HFFc6 (cell line): ENCODE data around the gene TTLL13. TPM values are rescaled to one million over a fixed set of nuclear protein-coding genes. Genes with fewer than 3 reads are reported as not detected.

Experiments
- DNase-seq: peaks from one replicate; pipeline ENCODE4 v3.0.0-alpha.2; 2018
- H3K27ac Mint-ChIP-seq: 2 replicates; pipeline ENCODE4 v1.8.0; 2020; ENCODE audit warnings: mild to moderate bottlenecking, mixed read lengths
- H3K27me3 Mint-ChIP-seq: 2 replicates; pipeline ENCODE4 v1.8.0; 2021; ENCODE audit warnings: mild to moderate bottlenecking, moderate library complexity, mixed read lengths; ENCODE audit not compliant: insufficient read depth
- H3K36me3 Mint-ChIP-seq: 2 replicates; pipeline ENCODE4 v1.8.0; 2021; ENCODE audit warnings: low read depth, mixed read lengths
- H3K4me1 Mint-ChIP-seq: 2 replicates; pipeline ENCODE4 v1.8.0; 2020; ENCODE audit warnings: low read depth, mixed read lengths
- H3K4me3 Mint-ChIP-seq: 2 replicates; pipeline ENCODE4 v1.8.0; 2020; ENCODE audit warnings: mild to moderate bottlenecking, moderate library complexity, mixed read lengths
- H3K9me3 Mint-ChIP-seq: 2 replicates; pipeline ENCODE4 v1.8.0; 2020; ENCODE audit warnings: mild to moderate bottlenecking, mixed read lengths
- CTCF ChIP-seq: fragments of 200-600 bp; sonication (generic); IDR thresholded peaks from 2 replicates; pipeline ENCODE4 v1.5.0; 2021; ENCODE audit warnings: antibody characterized with exemption, mild to moderate bottlenecking
- total RNA-seq, 6 experiments: library from RNA; stranded (reverse); fragmentation: NEBNext Ultra II Directional; extraction: Animal tissue kit (Norgen Biotek cat#: 25700); gene quantifications; 2 replicates in 1 of 6; 3 replicates in 5 of 6; pipeline ENCODE4 v1.2.3, GENCODE V29; 2021

The TTLL13 gene
- total RNA-seq, 6 experiments from 2014 or later, result 0.07 to 0.14 TPM; not detected in 4

GRCh38 chr15:90208356-90208755 lies 41.0 kb upstream of the TTLL13 start:
- no peak for TF ChIP-seq CTCF
- DNase-seq, result no peak
- H3K9me3 Mint-ChIP-seq, result no peaks in the 10 kb centered on the region
- no peaks in the 10 kb centered on the region; the same call in 1 of the 2 replicates for H3K27me3 Mint-ChIP-seq
- H3K4me1 Mint-ChIP-seq, result peaks cover 11% of the 10 kb centered on the region
- H3K36me3 Mint-ChIP-seq, result no peaks in the 10 kb centered on the region; the same call in 1 of the 2 replicates
- no peak overlapping the region for H3K4me3 Mint-ChIP-seq
- H3K27ac Mint-ChIP-seq, result no peak overlapping the region

GRCh38 chr15:90209591-90209990 lies 39.8 kb upstream of the TTLL13 start:
- no peak overlapping the region for H3K27ac Mint-ChIP-seq
- peaks cover 11% of the 10 kb centered on the region for H3K4me1 Mint-ChIP-seq
- H3K9me3 Mint-ChIP-seq, result no peaks in the 10 kb centered on the region
- H3K4me3 Mint-ChIP-seq, result no peak overlapping the region
- no peaks in the 10 kb centered on the region; the same call in 1 of the 2 replicates for H3K36me3 Mint-ChIP-seq
- TF ChIP-seq CTCF, result no peak
- DNase-seq, result no peak
- no peaks in the 10 kb centered on the region; the same call in 1 of the 2 replicates for H3K27me3 Mint-ChIP-seq

- no peak overlapping the region for H3K4me3 Mint-ChIP-seq
- H3K9me3 Mint-ChIP-seq, result no peaks in the 10 kb centered on the region
- no peak for TF ChIP-seq CTCF
- no peaks in the 10 kb centered on the region; the same call in 1 of the 2 replicates for H3K27me3 Mint-ChIP-seq
- no peak for DNase-seq
- H3K27ac Mint-ChIP-seq, result no peak overlapping the region
- H3K4me1 Mint-ChIP-seq, result peaks cover 11% of the 10 kb centered on the region
- H3K36me3 Mint-ChIP-seq, result no peaks in the 10 kb centered on the region; the same call in 1 of the 2 replicates
Measured at GRCh38 chr15:90210593-90210992, 38.8 kb upstream of the TTLL13 start.

GRCh38 chr15:90211009-90211408 lies 38.3 kb upstream of the TTLL13 start:
- no peaks in the 10 kb centered on the region for H3K9me3 Mint-ChIP-seq
- no peak for DNase-seq
- TF ChIP-seq CTCF, result no peak
- H3K4me1 Mint-ChIP-seq, result peaks cover 11% of the 10 kb centered on the region
- no peak overlapping the region for H3K27ac Mint-ChIP-seq
- H3K27me3 Mint-ChIP-seq, result no peaks in the 10 kb centered on the region; the same call in 1 of the 2 replicates
- H3K4me3 Mint-ChIP-seq, result no peak overlapping the region
- no peaks in the 10 kb centered on the region; the same call in 1 of the 2 replicates for H3K36me3 Mint-ChIP-seq

- Mint-ChIP-seq H3K27me3 (no peaks in the 10 kb centered on the region), H3K9me3 (no peaks in the 10 kb centered on the region), H3K27ac (peak overlapping the region; percentile 77), H3K4me1 (peaks cover 11% of the 10 kb centered on the region), H3K4me3 (no peak overlapping the region), H3K36me3 (no peaks in the 10 kb centered on the region; the same call in 1 of the 2 replicates)
- DNase-seq, result no peak
- TF ChIP-seq CTCF, result no peak
Measured at GRCh38 chr15:90211440-90212143, 37.8 kb upstream of the TTLL13 start.
